Vagina (tissue), 2 donors: ENCODE data around the gene PELI2. TPM values are rescaled to one million over a fixed set of nuclear protein-coding genes. Genes with fewer than 3 reads are reported as not detected.

Experiments
- DNase-seq, 2 donors: peaks; one replicate each; pipeline ENCODE4 v3.0.0-alpha.2; 2017; ENCODE audit errors: extremely low spot score in 2 of 2
- H3K27ac ChIP-seq: fragments of 200-600 bp; sonication (generic); one replicate; pipeline ENCODE4 v1.5.1; 2019
- H3K27me3 ChIP-seq: fragments of 200-600 bp; sonication (generic); one replicate; pipeline ENCODE4 v1.5.1; 2019
- H3K36me3 ChIP-seq, 2 donors: fragments of 200-600 bp; sonication (generic); one replicate each; pipeline ENCODE4 v1.5.1; 2017 to 2019
- H3K4me1 ChIP-seq: fragments of 200-600 bp; sonication (generic); one replicate; pipeline ENCODE4 v1.5.1; 2019
- H3K4me3 ChIP-seq, 2 donors: fragments of 200-600 bp; sonication (generic); 1 replicate in 1 of 2; 2 replicates in 1 of 2; pipeline ENCODE4 v1.5.1; 2016 to 2019
- H3K9me3 ChIP-seq: fragments of 200-600 bp; sonication (generic); one replicate; pipeline ENCODE4 v1.5.1; 2019
- CTCF ChIP-seq, 3 experiments: fragments of 450-650 bp in 2 of 3; fragments of 200-600 bp in 1 of 3; sonication (generic) in 1 of 3; IDR thresholded peaks; one replicate each; pipeline ENCODE4 v1.5.1; 2017 to 2019; ENCODE audit warnings: antibody characterized with exemption in 3 of 3, mild to moderate bottlenecking in 2 of 3, moderate library complexity in 2 of 3
- POLR2A ChIP-seq, 2 donors: fragments of 450-650 bp; IDR thresholded peaks; one replicate each; pipeline ENCODE4 v1.6.1; 2017; ENCODE audit warnings: antibody characterized with exemption in 2 of 2, mild to moderate bottlenecking in 2 of 2, moderate library complexity in 2 of 2
- POLR2AphosphoS5 ChIP-seq, 2 donors: sonication (generic); formaldehyde crosslinking; IDR thresholded peaks; one replicate each; pipeline ENCODE4 v1.9.0; 2017; ENCODE audit warnings: antibody characterized with exemption in 2 of 2, mild to moderate bottlenecking in 2 of 2, low read depth in 1 of 2; ENCODE audit not compliant: insufficient read depth in 1 of 2
- intact Hi-C: fragments of 100-400 bp; cut with DNase I; formaldehyde crosslinking; loops from one replicate; pipeline ENCODE4 v1.15.1; 2023
- total RNA-seq: library from RNA; depleted of rRNA; stranded (reverse); fragments of >200 nt; gene quantifications from one replicate; pipeline ENCODE4 v1.2.3, GENCODE V29; 2016

PELI2 gene
- total RNA-seq, 1 donor from 2014 or later = 9.6 TPM

DNA sequence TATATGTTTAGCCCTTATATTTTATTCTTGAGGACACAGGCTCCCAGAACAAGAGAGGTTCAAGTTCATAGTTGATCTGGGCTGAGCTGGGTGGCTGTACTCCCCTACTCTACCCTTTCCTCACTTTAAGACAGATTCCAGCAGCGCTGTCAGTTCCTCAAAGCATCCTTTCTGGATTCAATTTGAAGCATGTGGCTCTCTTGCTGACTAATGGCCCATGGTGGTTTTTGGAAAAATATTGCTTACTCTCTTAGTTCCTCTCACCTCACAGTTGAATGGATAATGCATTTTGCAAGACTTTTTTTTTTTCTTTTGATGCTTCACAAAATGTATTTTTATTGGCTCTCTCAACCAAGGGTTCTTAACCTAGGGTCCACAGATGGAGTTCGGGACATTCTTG is 4.1 kb downstream of the PELI2 start:
- Histone ChIP-seq H3K27ac (no peak overlapping the region), H3K36me3 (no peaks in the 10 kb centered on the region), H3K27me3 (no peaks in the 10 kb centered on the region), H3K4me3 (no peak overlapping the region), H3K9me3 (no peaks in the 10 kb centered on the region), H3K4me1 (peaks cover 37% of the 10 kb centered on the region)
- intact Hi-C loops = no loop called here
- TF ChIP-seq CTCF (IDR thresholded peaks at IDR 0.05) (no peak), POLR2AphosphoS5 (IDR thresholded peaks at IDR 0.05; ENCODE audit: insufficient read depth in 1 of 2, low read depth in 1 of 2) (no peak), POLR2A (IDR thresholded peaks at IDR 0.05) (no peak)
- no peak for DNase-seq

GRCh38 chr14:56124327-56124726 is 6.1 kb downstream of the PELI2 start:
- TF ChIP-seq POLR2A (IDR thresholded peaks at IDR 0.05) (no peak), CTCF (IDR thresholded peaks at IDR 0.05) (no peak), POLR2AphosphoS5 (IDR thresholded peaks at IDR 0.05; ENCODE audit: insufficient read depth in 1 of 2, low read depth in 1 of 2) (no peak)
- intact Hi-C loops = no loop called here
- H3K4me1 ChIP-seq = peaks cover 46% of the 10 kb centered on the region
- H3K4me3 ChIP-seq = no peak overlapping the region
- no peaks in the 10 kb centered on the region for H3K9me3 ChIP-seq
- H3K36me3 ChIP-seq = no peaks in the 10 kb centered on the region
- no peaks in the 10 kb centered on the region for H3K27me3 ChIP-seq
- H3K27ac ChIP-seq = no peak overlapping the region
- DNase-seq = no peak

DNA sequence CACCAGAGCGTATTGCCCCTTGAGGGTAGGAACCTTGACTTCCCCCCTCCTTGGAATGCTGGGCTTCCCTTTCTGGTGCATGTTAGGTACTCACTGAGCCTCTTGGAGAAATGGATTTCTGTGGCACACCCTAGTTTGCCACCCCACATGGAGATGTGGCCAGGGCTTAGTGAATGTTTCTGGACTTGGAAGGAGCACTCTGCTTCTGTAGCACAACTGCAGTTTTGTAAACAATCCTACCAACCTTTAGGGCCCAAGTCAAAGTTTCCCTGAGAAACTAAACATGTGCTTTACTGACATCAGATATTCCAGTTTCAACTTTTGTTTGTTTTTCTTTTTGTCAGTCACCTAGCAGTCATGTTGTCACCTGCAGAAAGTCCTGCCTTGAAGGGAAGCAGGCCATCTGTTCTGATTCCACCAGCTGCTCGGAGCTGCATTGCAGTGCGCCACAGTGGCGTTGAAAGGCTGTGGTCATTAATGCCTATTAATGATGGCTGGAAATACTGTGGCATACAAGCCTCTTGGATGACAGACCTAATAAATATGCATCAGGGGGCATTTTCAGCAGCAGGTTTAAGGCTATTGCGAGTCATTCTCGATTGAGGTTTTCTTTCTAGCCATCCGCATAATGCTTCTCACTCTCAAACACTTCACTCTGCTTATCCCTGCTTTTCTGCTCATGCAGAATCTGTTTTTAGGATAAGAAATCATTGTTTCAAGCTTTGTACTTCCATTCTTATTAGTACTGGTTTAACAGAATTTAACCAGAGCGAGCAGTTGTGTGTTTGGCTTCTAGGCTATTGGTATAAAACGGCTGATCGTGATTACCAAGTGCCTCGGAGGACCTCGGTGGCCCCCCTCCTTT is 7.8 kb downstream of the PELI2 start:
- TF ChIP-seq POLR2AphosphoS5 (IDR thresholded peaks at IDR 0.05; ENCODE audit: insufficient read depth in 1 of 2, low read depth in 1 of 2) = no peak
- TF ChIP-seq POLR2A (IDR thresholded peaks at IDR 0.05) = no peak
- TF ChIP-seq CTCF (IDR thresholded peaks at IDR 0.05) = no peak
- no peaks in the 10 kb centered on the region for H3K27me3 ChIP-seq
- H3K4me1 ChIP-seq = peaks cover 51% of the 10 kb centered on the region
- H3K36me3 ChIP-seq = no peaks in the 10 kb centered on the region
- intact Hi-C loops = no loop called here
- H3K4me3 ChIP-seq = no peak overlapping the region
- no peak overlapping the region for H3K27ac ChIP-seq
- H3K9me3 ChIP-seq = no peaks in the 10 kb centered on the region
- DNase-seq = no peak

GRCh38 chr14:56126637-56126913 is 8.4 kb downstream of the PELI2 start:
- Histone ChIP-seq H3K27me3 (no peaks in the 10 kb centered on the region), H3K9me3 (no peaks in the 10 kb centered on the region), H3K27ac (no peak overlapping the region), H3K4me3 (no peak overlapping the region), H3K36me3 (no peaks in the 10 kb centered on the region), H3K4me1 (peaks cover 53% of the 10 kb centered on the region)
- intact Hi-C loops = no loop called here
- DNase-seq = no peak
- TF ChIP-seq POLR2AphosphoS5 (IDR thresholded peaks at IDR 0.05; ENCODE audit: insufficient read depth in 1 of 2, low read depth in 1 of 2) (no peak), CTCF (IDR thresholded peaks at IDR 0.05) (no peak), POLR2A (IDR thresholded peaks at IDR 0.05) (no peak)

- peaks cover 48% of the 10 kb centered on the region for H3K4me1 ChIP-seq
- intact Hi-C loops = no loop called here
- no peaks in the 10 kb centered on the region for H3K9me3 ChIP-seq
- no peaks in the 10 kb centered on the region for H3K27me3 ChIP-seq
- no peak for TF ChIP-seq POLR2A (IDR thresholded peaks at IDR 0.05)
- no peak for TF ChIP-seq CTCF (IDR thresholded peaks at IDR 0.05)
- TF ChIP-seq POLR2AphosphoS5 (IDR thresholded peaks at IDR 0.05; ENCODE audit: insufficient read depth in 1 of 2, low read depth in 1 of 2) = no peak
- no peak for DNase-seq
- H3K4me3 ChIP-seq = no peak overlapping the region
- no peaks in the 10 kb centered on the region for H3K36me3 ChIP-seq
- no peak overlapping the region for H3K27ac ChIP-seq
These were observed 8.9 kb downstream of the PELI2 start for GRCh38 chr14:56127156-56127555.
